NCI-H748 (cell line): ENCODE results near the gene TIAM2.
"Not testable (repeated sequence)": the region's sequence is repeated elsewhere in the genome, so short reads cannot be mapped to it uniquely, and the experiment has no call there.

Source experiments
- DNase-seq: peaks from one replicate; lab custom pipeline; 2025; ENCODE audit not compliant: unreplicated experiment; lab: John Stamatoyannopoulos, UW

TIAM2 gene

DNA sequence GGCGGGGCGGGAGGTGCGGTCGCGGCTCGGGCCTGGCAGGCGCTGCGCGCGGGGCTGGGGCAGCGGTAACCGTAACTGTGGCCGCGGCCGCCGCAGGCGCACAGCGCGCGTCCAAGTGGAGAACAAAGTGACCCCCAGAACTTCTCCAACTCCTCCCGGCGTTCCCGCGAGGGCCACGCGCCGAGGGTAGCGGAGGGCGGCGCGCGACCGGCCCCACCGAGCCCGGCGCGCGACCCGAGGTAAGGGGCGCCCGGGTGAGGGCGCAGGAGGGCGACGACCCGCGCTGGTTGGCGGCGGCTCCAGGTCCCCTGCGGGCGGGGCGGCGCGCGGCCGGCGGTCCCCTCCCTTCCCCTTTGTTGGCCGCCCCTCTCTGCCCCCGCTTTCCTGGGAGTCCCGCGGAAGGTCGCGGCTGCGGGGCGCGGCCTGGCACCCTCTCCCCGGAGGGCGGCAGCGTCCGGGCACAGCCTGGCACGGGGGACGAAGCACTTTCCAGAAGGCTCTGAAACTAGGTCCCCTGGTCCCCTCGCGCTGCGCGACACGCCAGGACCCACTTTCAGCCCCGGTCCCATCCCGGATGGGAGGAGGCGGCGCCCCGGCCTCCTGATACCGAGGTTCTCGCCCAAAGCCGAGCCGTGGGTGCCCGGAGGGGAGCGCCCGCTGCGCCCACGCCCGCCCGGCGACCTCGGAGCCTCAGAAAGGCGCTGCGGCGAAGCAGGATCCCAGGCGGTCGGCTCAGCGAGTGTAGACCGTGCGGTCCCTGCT lies at the start of gene TIAM2:
TIAM2 (plus strand) TSS at position 62 of the 762 bp plus-strand sequence. CDS start 133,909 bp downstream, outside the sequence.
- peak; percentile 67 for DNase-seq

DNA sequence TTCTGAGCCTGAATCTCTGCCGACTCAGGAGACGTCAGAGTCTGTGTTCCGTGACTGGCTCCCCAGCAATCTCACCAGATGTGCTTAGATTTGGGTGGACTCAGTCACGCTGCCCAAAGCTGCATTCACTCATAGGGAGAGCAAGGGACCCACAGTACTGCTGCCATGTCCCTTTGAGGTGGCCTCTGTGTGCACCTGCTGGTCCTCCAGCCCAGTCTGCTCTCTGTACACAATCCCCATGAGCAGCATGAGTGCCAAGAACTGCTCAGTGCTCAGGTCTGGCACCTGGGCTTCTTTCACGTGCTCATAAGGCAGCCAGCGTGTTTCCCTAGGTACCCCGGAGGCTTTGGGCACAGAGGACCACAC lies 44.2 kb upstream of the TIAM2 start:
- no peak for DNase-seq

- no peak for DNase-seq
Observed at GRCh38 chr6:154951345-154952200, 43.5 kb upstream of the TIAM2 start.

DNA sequence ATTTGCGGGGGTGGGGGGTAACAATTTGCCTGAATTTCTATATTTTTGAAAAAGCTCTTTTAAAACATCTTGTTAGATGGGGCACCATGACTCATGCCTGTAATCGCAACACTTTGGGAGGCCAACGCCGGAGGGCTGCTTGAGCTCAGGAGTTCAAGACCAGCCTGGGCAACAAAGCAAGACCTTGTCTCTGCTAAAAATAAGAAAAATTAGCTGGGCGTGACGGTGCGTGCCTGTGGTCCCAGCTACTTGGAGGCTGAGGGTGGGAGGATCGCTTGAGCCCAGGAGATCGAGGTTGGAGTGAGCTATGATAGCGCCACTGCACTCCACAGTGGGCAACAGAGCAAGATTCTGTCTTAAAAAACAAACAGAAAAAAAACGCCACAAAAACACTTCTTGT lies 41.5 kb upstream of the TIAM2 start:
- no peak for DNase-seq

DNA sequence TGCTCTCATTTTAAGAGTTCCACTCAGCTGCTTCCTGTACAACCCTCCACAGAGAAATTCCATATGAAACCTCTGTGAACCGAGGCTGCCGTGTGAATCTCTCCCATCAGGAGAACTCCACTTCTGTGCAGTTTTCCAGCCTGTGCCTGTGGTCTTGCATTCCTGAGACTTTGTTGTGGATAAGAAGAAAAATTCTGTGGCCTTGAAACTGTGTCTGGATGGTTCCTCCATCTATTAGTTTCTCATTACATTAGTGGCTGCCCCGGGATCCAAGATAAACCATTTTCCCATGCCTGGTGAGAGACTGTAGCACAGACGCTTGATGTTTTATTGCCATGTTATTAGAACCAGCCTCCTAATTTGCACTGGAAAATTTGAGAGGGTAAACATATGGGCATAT lies 40.8 kb upstream of the TIAM2 start:
- no peak for DNase-seq

- no peak for DNase-seq
Observed at GRCh38 chr6:154956771-154957522, 38.2 kb upstream of the TIAM2 start.

DNA sequence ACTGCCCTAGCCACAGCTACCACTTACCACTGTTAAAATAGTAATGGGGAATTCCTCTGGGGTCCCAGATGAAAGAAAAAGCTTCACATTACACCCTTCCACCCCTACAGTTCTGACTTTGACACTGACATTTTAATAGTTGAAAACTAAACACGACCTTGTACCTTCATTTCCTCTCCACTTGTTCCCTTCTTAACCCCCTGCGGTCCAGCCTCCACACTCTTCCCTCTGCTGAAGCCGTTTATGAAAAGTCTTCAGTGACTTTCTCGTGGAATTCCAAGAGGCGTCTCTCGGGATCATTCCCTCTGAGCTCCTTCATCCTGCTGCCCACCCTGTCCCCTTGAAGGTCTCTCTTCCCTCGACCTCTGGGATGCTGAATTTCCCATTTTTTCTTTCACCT lies 36.6 kb upstream of the TIAM2 start:
- DNase-seq, result no peak

DNA sequence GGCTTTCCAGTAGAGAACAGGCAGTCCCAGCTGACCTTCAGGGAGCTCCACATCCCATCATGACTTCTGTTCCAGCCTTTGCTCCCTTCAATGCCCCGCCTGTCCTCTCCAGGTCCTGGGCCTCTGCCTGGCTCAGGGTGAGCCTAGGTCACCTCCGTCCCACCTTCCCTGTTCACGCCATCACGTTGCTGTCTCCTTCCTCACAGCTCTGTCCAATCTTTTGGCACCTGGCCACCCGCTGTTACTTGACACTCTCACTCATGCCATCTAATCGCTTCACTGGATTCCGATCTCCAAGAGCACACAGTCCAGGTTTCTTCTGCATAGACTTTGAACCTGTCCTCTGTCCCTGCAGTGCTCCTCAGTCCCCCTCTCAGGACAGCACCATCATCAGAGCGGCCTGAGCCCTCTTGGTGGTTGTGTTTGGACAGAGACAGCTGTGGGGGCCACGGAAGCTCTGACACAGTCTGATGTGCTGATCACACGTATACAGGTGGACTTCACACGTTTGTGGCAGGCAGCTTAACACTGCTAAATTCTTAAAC lies 34.7 kb upstream of the TIAM2 start:
- no peak for DNase-seq

DNA sequence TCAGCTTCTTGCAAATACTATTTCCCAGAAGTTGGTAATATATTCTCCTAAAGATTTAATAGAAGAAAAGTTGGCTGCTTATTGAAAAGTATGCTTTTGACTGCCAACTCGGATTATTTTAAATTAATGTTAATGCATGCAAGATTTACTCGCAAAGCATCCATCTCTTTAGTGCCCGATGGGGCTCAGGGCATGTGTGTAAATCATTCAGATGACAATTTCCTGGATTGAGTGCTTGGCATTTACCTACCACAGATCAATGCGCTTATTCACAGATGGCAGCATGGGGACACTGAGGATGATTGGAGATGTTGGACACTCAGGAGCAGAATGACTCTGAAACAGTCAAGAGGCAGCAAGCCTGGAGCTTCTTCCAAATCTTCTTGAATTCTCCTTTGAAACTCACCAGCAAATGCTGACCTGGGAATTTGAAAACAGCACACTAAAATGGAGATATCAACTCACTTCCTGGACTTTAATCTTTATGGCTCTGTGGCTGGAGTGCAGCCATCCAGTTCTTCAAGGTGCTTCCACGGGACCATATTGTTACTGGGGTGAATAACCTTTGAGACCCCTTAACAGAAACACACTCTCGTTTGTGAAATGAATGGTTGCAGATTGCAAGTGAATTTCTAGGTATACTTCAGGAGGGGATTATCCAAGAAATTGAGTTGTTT lies 34.1 kb upstream of the TIAM2 start:
- DNase-seq, result no peak

DNA sequence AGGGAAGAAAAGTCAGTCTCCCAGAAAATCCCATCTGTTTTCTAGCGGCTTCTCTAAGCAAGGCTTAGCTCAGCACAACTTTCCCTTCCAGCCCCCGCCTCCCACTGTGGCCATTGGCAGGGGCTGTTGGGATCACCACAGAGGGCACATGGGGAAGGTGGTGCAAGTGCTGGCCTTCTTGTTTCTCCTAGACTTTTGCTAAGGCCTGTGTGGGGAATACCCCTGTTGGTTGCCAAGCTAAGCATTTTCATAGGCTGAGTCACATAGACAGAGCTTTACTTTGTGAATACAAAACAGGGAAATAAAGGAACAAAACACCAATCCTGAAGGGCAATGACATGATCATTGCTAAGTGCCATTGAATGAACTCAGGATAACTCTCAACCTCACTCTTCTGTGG lies 32.4 kb upstream of the TIAM2 start:
- no peak for DNase-seq

- not testable (repeated sequence) for DNase-seq
Observed at GRCh38 chr6:154966065-154966770, 28.9 kb upstream of the TIAM2 start.

- no peak for DNase-seq
Observed at GRCh38 chr6:154969796-154970195, 25.3 kb upstream of the TIAM2 start.

DNA sequence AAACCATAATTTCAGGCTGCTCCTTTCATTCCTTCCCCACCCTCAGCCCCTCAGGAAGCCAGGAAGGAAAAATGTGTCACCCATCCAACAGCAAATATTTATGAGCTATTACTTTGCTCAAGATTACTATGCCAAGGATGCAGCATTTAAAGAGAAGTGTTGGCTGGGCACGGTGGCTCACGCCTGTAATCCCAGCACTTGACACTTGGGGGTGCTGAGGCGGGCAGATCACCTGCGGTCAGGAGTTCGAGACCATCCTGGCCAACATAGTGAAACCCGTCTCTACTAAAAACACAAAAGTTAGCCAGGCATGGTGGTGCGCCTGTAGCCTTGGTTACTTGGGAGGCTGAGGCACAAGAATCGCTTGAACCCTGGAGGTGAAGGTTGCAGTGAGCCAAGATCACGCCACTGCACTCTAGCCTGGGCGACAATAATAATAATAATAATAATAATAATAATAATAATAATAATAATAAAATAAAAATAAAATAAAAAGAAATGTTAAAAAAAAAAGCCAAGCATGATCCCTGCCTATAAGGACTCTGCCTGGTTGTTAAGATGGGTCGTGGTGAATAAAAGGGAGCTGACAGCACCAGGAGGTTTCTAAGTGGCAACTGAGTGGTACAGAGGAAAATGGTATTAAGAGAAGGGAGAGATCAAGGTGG lies 20.5 kb upstream of the TIAM2 start:
- DNase-seq, result no peak

DNA sequence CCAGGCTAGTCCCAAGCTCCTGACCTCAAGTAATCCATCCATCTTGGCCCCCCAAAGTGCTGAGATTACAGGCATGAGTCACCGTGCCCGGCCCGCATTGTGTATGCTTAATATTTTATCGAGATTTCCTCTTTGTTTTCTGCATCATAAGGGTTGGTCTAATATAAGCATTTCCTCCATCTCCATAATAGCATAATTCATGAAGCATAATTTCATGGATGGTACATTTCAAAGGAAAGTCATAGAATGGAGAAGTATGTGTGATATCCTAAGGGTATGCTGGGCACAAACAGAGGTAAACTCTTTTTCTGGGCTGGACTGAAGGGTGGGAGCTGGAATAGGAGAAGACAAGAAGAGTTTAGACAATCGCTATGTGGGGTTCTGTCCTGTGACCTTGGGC lies 17.5 kb upstream of the TIAM2 start:
- no peak for DNase-seq

- no peak for DNase-seq
Observed at GRCh38 chr6:154980273-154981078, 14.6 kb upstream of the TIAM2 start.

- DNase-seq, result no peak
Observed at GRCh38 chr6:154981079-154981870, 13.8 kb upstream of the TIAM2 start.

DNA sequence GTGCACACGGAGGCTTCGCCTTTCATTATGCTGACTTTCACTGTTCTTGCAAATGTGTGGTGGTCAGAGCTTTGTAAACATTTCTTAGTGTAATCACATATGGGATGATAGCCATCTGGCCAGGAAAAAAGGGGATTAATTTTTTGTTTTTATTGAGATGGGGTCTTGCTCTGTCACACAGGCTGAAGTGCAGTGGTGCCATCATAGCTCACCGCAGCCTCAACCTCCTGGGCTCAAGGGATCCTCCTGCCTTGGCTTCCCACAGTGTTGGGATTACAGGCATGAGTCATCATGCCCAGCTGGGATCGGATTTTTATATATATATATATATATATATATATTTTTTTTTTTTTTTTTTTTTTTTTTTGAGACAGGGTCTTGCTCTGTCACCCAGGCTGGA lies 11.0 kb upstream of the TIAM2 start:
- no peak for DNase-seq

GRCh38 chr6:154986787-154987235 lies 8.3 kb upstream of the TIAM2 start:
- no peak for DNase-seq
